Measurements from ENCODE around the gene ARHGAP24. TPM values are rescaled to one million over a fixed set of nuclear protein-coding genes. Genes with fewer than 3 reads are reported as not detected.

ARHGAP24 gene
- polyA plus RNA-seq, 3 donors: 12.5 to 32.0 (median 18.8) TPM

DNA sequence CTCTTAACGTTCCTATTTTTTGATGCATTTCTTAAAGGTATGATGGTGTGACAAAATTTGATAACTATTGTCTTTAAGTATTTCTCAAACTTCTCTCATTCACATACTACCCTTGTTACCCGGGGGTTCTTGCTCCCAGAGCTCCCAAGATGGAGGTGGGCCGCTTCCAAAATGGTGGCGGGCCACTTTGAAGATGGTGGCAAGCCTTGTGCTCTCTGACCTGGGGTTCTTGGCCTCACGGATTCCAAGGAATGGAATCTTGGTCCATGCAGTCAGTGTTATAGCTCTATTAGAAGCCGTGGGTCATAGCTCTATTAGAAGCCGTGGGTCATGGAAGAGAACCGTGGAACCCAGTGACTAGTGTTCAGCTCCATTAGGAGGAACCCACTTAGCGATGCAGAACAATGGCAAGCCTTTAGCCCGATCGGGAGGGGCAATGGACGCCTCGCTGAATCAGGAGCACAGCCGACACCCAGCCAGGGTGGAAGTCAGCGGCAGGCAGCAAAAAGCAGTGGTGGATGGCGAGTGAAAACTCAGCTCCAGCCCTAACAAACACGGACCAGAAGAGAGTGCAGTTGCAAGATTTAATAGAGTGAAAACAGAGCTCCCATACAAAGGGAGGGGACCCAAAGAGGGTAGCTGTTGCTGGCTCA is 481.5 kb downstream of the ARHGAP24 start:
- H3K4me1 Mint-ChIP-seq: no peaks in the 10 kb centered on the region
- H2AFZ ChIP-seq (ENCODE audit: insufficient read depth, low read depth, low read length, poor library complexity, severe bottlenecking): no peak overlapping the region
- WGBS (ENCODE audit: insufficient coverage): 96% methylated on average over 16 of the region's 17 CpGs
- H3K27me3 ChIP-seq (ENCODE audit: control insufficient read depth in 2 of 2, insufficient read depth in 2 of 2, low read length in 2 of 2): no peaks in the 10 kb centered on the region
- H3K36me3 ChIP-seq (replicated peaks in 1 of 2; ENCODE audit: control insufficient read depth in 1 of 2, insufficient read depth in 2 of 2, low read length in 2 of 2): peaks cover 0 to 7% of the 10 kb centered on the region in 2 donors
- intact Hi-C loops (cut with micrococcal nuclease): no loop called here
- peaks cover 0 to 4% (median 0%) of the 10 kb centered on the region in 7 donors for H3K9me3 Mint-ChIP-seq
- no peaks in the 10 kb centered on the region for H3K79me2 ChIP-seq (ENCODE audit: insufficient read depth, low read length)
- no peak overlapping the region for H3K27ac Mint-ChIP-seq
- DNase-seq: no peak
- TF ChIP-seq, protein P1, sequence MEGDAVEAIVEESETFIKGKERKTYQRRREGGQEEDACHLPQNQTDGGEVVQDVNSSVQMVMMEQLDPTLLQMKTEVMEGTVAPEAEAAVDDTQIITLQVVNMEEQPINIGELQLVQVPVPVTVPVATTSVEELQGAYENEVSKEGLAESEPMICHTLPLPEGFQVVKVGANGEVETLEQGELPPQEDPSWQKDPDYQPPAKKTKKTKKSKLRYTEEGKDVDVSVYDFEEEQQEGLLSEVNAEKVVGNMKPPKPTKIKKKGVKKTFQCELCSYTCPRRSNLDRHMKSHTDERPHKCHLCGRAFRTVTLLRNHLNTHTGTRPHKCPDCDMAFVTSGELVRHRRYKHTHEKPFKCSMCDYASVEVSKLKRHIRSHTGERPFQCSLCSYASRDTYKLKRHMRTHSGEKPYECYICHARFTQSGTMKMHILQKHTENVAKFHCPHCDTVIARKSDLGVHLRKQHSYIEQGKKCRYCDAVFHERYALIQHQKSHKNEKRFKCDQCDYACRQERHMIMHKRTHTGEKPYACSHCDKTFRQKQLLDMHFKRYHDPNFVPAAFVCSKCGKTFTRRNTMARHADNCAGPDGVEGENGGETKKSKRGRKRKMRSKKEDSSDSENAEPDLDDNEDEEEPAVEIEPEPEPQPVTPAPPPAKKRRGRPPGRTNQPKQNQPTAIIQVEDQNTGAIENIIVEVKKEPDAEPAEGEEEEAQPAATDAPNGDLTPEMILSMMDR (IDR thresholded peaks at IDR 0.05): no peak
- no peak overlapping the region for H3K4me2 ChIP-seq (replicated peaks; ENCODE audit: extremely low read depth, low read length, poor library complexity, severe bottlenecking)
- no peaks in the 10 kb centered on the region for H3K4me1 ChIP-seq (ENCODE audit: control insufficient read depth in 1 of 2, insufficient read depth in 2 of 2, low read length in 2 of 2)
- no peaks in the 10 kb centered on the region for H3K9me3 ChIP-seq (replicated peaks in 1 of 2; ENCODE audit: control insufficient read depth in 1 of 2, insufficient read depth in 1 of 2, low read length in 2 of 2)
- H3K9ac ChIP-seq (ENCODE audit: insufficient read depth, low read length, poor library complexity, severe bottlenecking): no peak overlapping the region
- H3K27me3 Mint-ChIP-seq (ENCODE audit: low read depth in 3 of 3): peaks cover 0 to 2% (median 0%) of the 10 kb centered on the region in 3 donors
- no peak overlapping the region for H3K4me3 Mint-ChIP-seq
- H4K20me1 ChIP-seq (ENCODE audit: insufficient read depth, low read length): no peaks in the 10 kb centered on the region
- no peak overlapping the region for H3K4me3 ChIP-seq (replicated peaks in 1 of 3; ENCODE audit: low read depth in 2 of 3, low read length in 3 of 3)
- H3K27ac ChIP-seq (ENCODE audit: low read depth in 1 of 2, low read length in 2 of 2): no peak overlapping the region
- peaks cover 11 to 15% of the 10 kb centered on the region in 2 donors for H3K36me3 Mint-ChIP-seq

DNA sequence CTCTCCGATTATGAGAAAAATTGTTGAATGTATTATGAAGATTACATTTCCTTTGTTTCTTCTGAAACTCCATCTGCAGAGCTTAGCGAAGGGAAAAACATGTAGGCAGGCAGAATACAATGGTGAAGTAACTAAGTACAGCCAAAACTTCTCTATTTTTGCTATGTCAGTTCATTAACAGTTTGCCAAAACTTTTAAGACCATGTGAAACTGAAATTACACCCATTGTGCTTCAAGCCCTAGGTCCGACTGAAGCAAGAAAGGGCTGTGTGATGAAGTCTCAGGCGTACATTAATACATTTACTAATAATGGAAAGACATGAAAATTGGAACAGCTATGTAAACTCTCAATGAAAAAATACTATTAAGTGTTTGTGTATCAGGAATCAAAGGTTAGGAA is 486.9 kb downstream of the ARHGAP24 start:
- Mint-ChIP-seq H3K4me1 (no peaks in the 10 kb centered on the region), H3K36me3 (peaks cover 4 to 6% of the 10 kb centered on the region in 2 donors), H3K27me3 (ENCODE audit: low read depth in 3 of 3) (peaks cover 0 to 2% (median 0%) of the 10 kb centered on the region in 3 donors), H3K4me3 (no peak overlapping the region), H3K27ac (no peak overlapping the region), H3K9me3 (peaks cover 0 to 3% (median 0%) of the 10 kb centered on the region in 7 donors)
- TF ChIP-seq, protein P1 (IDR thresholded peaks at IDR 0.05): no peak
- Histone ChIP-seq H3K27ac (ENCODE audit: low read depth in 1 of 2, low read length in 2 of 2) (no peak overlapping the region), H3K79me2 (ENCODE audit: insufficient read depth, low read length) (no peaks in the 10 kb centered on the region), H2AFZ (ENCODE audit: insufficient read depth, low read depth, low read length, poor library complexity, severe bottlenecking) (no peak overlapping the region), H3K4me1 (ENCODE audit: control insufficient read depth in 1 of 2, insufficient read depth in 2 of 2, low read length in 2 of 2) (no peaks in the 10 kb centered on the region), H3K9me3 (replicated peaks in 1 of 2; ENCODE audit: control insufficient read depth in 1 of 2, insufficient read depth in 1 of 2, low read length in 2 of 2) (no peaks in the 10 kb centered on the region), H3K4me2 (replicated peaks; ENCODE audit: extremely low read depth, low read length, poor library complexity, severe bottlenecking) (no peak overlapping the region), H3K36me3 (replicated peaks in 1 of 2; ENCODE audit: control insufficient read depth in 1 of 2, insufficient read depth in 2 of 2, low read length in 2 of 2) (no peaks in the 10 kb centered on the region), H4K20me1 (ENCODE audit: insufficient read depth, low read length) (peaks cover 4% of the 10 kb centered on the region), H3K27me3 (ENCODE audit: control insufficient read depth in 2 of 2, insufficient read depth in 2 of 2, low read length in 2 of 2) (no peaks in the 10 kb centered on the region), H3K9ac (ENCODE audit: insufficient read depth, low read length, poor library complexity, severe bottlenecking) (no peak overlapping the region), H3K4me3 (replicated peaks in 1 of 3; ENCODE audit: low read depth in 2 of 3, low read length in 3 of 3) (no peak overlapping the region)
- WGBS (ENCODE audit: insufficient coverage): no CpG with 5 or more reads among the region's 4 CpGs
- no peak for DNase-seq
- intact Hi-C loops (cut with micrococcal nuclease): no loop called here

All from CD14-positive monocyte (primary cell).